GM12872 (cell line): ENCODE data around the gene CD5L.

ENCODE experiments used
- CTCF ChIP-seq: IDR thresholded peaks from 3 replicates; pipeline ENCODE4 v1.5.1; 2011; ENCODE audit warnings: low read depth, mild to moderate bottlenecking, low read length, moderate library complexity; ENCODE audit not compliant: insufficient read depth

CD5L gene

GRCh38 chr1:157833145-157833544, 8.5 kb downstream of the CD5L start:
- no peak for TF ChIP-seq CTCF

GRCh38 chr1:157831968-157832626, 9.5 kb downstream of the CD5L start:
- TF ChIP-seq CTCF: no peak

GRCh38 chr1:157830887-157831286, 10.7 kb downstream of the CD5L start:
- TF ChIP-seq CTCF: no peak

GRCh38 chr1:157829711-157830110, 11.9 kb downstream of the CD5L start:
- TF ChIP-seq CTCF: no peak

GRCh38 chr1:157829210-157829609, 12.4 kb downstream of the CD5L start:
- TF ChIP-seq CTCF: no peak

- TF ChIP-seq CTCF: no peak
These were observed 21.3 kb downstream of the CD5L start for GRCh38 chr1:157820299-157820698.

GRCh38 chr1:157819896-157820295, 21.7 kb downstream of the CD5L start, which contains the start of gene FCRL1:
Gene FCRL1 (minus strand): TSS chr1:157820120. CDS start chr1:157820037, 83 bp downstream.
- no peak for TF ChIP-seq CTCF
